OCI-LY3 (cell line): Measurements from ENCODE around the gene TMEM123.

ENCODE experiments used
- CTCF ChIP-seq: fragments of 200-600, 300-600 bp; sonication (generic); IDR thresholded peaks from 2 replicates; pipeline ENCODE4 v1.5.1; 2014; ENCODE audit warnings: antibody characterized with exemption, low read length, low read depth
- EZH2phosphoT487 ChIP-seq: fragments of 200-600 bp; shearing (Covaris generic); IDR thresholded peaks from 2 replicates; pipeline ENCODE4 v1.6.1; 2018; ENCODE audit warnings: antibody characterized with exemption, mixed run types, low read depth

DNA sequence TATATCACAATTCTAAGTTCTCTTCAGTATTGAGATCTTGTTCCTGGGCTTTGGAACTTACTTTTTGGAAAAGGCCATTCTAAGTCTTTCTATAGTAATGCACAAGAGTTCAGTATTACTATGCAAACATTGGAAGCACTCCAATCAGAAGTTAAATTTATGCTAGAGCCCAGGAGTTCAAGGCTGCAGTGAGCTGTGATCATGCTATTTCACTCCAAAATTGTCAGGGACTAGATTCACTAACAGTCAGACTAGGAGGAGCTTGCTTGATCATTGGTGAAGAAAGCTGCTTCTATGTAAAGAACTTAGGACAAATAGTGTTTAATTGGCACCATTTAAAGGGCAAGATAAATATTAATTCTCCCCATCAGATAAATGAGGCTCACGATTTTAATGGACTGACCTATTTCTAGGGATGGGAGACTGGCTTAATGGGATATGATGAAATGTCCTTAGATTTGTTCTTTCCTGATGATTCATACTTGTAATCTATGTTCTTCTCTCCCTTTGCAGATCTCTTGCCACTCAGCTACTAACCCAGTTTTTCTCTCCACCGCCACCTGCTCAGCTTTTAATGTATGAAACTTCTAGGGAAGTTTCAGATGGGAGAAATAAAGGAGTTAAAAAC is 32.6 kb upstream of the TMEM123 start:
- no peak for TF ChIP-seq CTCF
- TF ChIP-seq EZH2phosphoT487, result no peak
